IPS-11a (cell line): ENCODE data around the gene TANGO2.

Source experiments
- H3K4me3 ChIP-seq: one replicate; pipeline ENCODE4 v1.5.1; 2013; ENCODE audit warnings: low read depth, low read length, control low read depth

TANGO2 gene

DNA sequence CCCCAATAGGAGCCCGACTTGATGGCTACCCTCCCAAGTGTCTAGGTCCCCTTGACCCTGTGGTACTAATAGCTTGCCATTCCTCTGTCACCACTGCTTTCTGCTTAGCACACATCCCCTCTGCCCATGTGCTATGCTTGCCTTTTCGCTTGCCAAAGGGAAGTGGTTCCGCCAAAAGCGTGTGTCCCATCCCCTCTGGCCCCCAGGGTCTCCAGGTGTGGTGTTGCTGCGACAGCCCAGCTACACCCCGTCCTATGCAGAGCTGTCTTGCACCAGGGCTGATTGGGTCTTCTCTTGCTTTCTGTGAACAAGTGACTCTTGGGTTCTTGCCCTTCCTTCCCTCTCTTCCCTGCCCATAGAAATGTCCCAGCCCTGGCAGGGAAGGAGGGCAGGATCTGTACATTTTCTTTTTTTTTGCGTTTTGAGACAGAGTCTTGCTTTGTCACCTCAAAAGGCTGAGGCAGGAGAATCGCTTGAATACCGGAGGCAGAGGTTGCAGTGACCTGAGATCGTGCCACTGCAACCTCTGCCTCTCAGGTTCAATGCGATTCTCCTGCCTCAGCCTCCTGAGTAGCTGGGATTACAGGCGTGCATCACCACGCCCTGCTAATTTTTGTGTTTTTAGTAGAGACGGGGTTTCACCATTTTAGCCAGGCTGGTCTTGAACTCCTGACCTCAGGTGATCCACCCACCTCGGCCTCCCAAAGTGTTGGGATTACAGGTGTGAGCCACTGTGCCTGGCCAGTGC lies 3.9 kb downstream of the TANGO2 start:
- H3K4me3 ChIP-seq = no peak overlapping the region

DNA sequence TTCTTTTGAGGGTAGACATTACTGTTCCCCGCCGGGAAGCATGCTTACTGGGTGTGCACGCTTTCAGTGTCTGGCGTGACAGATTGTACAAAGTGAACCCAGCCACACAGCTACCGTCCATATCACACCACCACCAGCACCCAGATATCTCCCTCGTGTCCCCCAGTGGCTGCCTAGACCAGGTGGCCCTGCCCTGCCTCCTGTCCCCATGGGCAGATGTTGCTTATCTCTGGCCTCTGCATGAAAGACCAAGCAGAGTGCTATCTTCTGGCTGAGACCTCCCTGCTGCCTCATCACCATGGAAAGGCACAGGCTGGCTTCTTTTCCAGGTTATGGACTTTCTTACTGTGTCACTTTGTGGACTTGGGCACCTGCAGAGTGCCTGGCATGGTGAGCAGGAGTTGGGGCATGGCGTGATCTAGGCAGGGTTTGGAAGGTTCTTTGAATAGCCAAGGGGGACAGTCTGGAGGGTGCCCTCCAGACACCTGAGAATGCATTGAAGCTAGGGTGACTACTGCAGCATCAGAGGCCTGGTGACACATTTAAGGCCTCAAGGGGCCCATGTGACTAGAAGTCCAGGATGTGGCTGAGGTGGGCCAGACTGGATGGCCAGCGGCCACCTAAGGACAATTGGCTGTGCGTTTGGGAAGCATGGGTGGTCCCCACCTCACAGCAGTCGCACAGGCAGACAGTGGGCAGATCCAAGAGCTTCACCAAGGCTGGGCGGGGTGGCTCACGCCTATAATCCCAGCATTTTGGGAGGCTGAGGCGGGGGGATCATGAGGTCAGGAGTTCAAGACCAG lies 4.7 kb downstream of the TANGO2 start:
- H3K4me3 ChIP-seq = no peak overlapping the region

DNA sequence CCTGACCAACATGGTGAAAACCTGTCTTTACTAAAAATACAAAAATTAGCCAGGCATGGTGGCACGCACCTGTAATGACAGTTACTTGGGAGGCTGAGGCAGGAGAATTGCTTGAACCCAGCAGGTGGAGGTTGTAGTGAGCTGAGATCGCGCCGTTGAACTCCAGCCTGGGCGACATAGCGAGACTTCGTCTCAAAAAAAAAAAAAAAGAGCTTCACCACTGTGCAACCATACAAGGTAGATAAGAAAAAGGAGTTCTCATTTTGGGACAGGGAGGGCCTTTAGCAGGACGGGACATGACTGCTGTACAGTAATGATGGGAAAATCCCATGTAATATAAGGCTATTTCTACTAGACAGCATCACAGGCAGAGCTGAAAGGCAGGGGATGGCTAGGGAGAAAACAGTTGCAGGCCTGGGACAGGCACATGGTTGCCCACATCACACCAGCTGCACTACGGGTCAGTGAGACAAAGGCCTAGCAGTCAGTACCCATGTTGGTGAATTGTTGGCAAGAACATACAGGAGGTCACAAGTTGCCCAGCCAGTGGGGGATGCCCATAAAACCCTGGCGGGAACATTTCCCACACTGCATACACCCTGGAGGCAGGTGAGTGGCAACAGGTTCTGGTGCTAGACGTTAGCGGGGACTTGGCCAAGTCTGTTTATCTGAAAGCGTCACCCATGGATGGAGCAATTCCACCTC lies 5.4 kb downstream of the TANGO2 start:
- H3K4me3 ChIP-seq = no peak overlapping the region

GRCh38 chr22:20026996-20027601 lies 6.2 kb downstream of the TANGO2 start:
- no peak overlapping the region for H3K4me3 ChIP-seq

DNA sequence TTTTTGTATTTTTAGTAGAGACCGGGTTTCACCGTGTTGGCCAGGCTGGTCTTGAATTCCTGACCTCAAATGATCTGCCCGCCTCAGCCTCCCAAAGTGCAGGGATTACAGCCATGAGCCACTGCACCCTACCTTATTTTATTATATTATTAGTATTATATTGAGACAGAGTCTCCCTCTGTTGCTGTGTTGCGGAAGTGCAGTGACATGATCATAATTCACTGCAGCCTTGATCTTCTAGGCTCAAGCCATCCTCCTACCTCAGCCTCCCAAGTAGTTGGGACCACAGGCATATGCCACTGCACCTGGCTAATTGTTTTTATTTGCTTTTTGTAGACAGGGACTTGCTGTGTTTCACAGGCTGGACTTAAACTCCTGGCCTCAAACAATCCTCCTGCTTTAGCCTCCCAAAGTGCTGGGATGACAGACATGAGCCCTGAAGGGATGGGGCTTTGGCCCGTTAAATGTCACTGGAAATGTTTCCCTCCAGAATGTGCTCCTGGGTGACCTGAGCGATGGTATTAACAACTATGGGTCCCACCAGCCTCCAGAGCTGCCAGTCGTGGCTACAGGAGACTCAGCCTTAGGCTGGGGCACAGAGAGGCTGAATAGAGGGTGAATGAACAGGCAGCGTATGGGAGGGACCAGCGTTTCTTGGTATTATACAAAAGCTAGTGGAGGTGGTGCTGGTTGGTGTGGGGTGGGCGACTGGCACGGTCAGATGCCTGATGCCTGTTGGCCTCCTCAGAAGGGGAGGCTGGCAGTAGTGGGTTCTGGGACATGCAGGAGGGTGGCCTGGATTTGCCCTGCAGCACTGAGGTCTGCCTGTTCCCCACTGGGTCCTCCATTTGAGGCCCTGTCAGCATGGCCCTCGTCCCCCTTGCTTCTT lies 7.3 kb downstream of the TANGO2 start:
- no peak overlapping the region for H3K4me3 ChIP-seq

- H3K4me3 ChIP-seq = no peak overlapping the region
Observed at GRCh38 chr22:20028855-20029549, 8.1 kb downstream of the TANGO2 start.

GRCh38 chr22:20029550-20030225 lies 8.8 kb downstream of the TANGO2 start:
- no peak overlapping the region for H3K4me3 ChIP-seq

DNA sequence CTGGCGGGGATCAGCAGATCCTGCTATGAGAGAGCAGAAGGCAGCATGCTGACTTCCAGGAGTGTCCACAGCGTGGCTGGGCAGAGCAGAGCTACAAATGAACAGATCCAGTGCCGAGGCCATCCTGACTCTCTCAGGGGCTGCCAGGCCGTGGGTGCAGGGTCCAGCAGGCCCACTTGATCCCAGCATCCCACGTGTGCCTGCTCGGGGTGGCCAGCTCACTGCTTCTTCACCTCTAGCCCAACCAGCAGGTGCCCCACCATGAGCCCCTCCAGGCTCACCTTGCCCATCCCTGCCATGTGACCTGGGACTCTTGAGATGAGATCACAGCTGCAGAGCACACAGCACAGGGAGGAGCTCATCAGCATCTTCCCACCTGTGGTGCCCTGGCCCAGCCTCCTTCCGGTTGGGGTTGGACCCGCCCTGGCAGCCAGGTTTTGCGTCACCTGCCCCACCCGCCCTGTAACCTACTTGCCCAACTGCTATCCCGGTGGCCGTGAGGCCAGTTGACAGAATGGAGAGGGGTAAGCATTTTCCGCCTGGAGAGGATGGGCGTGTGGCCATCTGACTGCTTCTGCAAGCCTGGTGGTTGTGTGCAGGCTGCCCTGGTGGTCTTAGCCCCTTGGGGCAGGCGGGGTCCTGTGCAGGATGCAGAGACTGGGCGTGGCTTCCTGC lies 11.0 kb downstream of the TANGO2 start:
- H3K4me3 ChIP-seq = no peak overlapping the region

- H3K4me3 ChIP-seq = no peak overlapping the region
Observed at GRCh38 chr22:20032407-20032991, 11.6 kb downstream of the TANGO2 start.

DNA sequence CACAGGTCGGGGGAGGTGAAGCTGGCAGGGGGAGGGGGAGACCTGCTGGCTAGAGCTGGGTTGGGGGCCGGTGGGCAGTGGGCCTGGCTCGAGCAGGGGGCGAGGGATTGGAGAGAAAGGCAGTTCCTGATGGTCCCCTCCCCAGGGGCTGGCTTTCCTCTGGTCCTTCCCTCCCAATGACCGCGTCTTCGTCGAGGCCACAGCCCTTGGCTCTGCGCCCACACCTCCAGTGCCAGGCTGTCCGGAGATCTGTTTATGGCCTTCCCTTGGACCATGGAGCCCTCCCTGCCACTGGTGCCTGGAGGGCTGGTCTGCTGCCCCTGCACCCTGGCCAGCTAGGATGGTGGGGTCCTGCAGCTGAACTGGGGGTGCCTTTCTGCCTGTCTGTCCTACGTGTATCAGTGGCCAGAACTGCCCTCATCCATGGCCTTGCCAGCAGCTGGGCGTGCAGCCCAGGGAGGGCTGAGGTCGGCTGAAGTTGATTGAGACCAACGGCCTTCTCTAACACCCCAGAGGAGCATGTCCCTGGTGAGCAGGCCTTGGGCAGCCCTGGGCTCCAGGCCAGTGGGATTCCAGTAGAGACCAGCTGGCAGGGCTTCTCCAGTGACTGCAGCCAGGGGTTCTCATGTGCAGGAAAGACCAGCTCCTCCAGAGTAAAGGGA lies 12.3 kb downstream of the TANGO2 start:
- no peak overlapping the region for H3K4me3 ChIP-seq

DNA sequence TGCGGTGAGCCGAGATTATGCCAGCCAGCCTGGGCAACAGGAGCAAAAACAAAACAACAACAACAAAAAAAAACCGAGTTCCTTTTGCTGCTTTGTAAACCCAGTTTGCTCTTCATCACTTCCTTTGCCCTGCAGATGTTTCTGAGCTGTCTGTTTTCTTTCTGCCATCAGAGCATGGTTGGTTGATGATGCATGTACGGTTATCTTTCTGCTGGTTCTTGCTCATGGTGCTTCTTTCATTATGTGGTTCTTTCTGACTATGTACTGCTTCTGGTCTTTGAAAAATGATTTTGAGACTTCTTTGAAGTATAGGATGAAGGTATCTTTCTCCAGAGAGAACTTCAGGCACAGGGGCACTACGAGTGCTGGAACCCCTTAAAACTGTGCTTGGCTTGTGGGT lies 13.2 kb downstream of the TANGO2 start:
- H3K4me3 ChIP-seq = no peak overlapping the region

DNA sequence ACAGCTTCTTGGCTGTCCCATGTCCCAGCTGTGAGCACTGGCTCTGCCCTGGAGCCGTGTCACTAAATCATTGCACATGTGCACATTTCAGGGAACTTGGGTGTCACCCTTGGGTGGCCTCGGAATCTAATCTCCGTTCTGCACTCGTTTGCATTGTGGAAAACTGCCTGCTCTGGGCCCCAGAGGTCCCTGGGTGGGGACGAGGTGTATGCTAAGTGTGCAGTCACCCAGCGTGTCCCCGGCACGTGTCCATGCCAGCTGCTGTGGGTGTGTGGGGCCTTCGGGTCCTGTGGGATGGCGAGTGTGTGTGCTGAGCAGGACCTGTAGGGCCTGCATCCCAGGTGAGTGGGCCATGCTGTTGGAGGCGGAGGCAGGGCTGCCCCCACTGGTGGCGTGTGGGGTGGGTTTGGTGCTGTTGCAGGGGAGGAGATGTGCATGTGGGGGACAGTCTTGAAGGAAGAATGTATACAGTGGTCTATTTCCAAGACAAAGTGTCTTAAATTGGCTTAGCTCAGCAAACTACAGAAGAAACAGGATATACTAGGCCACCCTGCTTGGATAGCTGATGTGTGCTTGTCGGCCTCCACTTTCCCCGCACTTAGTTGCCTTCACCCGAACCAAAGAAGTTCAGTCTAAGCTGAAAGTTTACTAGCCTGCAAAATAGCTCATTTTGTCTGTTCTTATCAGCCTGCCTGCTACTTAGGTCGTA lies 14.6 kb downstream of the TANGO2 start:
- H3K4me3 ChIP-seq = no peak overlapping the region

DNA sequence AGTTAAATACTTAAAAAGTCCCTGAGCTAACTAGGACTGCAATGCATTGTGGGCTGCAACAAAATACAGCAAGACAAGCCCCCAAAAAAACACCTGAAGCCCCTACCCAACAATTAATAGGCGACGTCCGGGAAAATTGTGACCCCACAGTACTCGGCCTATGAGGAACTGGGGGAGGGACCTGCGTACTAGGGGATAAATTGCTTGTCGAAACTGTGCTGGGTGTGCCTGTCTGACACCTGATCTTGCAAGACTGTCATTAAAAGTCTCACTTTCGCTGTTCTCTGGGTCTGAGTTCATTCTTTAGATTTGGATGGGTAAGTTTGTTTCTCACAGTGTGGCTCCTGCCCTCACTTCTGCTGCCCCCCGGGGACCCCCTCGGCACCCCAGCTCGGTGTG lies 15.2 kb downstream of the TANGO2 start:
- no peak overlapping the region for H3K4me3 ChIP-seq

DNA sequence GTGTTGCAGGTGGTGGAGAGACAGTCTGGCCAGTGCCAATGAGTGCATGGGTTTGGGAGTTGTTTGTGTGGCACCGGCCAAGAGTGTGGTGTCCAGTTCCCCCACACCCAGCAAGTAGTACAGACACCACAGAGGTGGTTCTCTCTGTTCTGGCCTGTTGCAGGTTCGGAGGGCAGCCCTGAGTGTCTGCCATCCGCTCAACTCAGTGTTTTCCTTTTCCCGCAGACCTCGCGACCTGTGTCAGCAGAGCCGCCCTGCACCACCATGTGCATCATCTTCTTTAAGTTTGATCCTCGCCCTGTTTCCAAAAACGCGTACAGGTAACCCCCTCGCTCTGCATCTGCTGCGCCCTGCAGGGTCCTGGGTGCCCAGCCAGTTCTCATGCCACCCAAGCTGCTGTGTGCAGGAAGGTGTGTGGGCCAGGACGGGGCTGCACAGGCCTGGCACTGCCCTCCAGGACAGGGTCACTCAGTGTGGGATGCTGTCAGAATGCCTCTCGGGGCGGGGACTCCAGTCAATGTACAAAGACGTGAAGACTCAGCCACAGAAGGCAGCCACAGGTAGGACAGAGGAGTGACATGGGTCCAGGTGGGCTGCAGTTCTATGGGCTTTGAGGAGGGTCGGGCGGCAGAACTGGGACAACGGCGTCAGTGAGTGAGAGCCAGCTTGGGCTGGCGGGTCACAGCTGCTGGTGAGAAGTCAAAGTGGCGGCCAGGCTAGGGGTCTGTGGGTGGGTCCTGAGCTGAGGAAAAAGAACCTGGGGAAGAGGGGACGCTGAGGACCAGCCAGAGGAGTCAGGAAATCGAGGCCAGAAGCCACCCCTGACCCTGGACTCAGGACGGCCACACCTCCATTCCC lies 15.9 kb downstream of the TANGO2 start:
- H3K4me3 ChIP-seq = no peak overlapping the region

- no peak overlapping the region for H3K4me3 ChIP-seq
Observed at GRCh38 chr22:20037419-20037818, 16.5 kb downstream of the TANGO2 start.

DNA sequence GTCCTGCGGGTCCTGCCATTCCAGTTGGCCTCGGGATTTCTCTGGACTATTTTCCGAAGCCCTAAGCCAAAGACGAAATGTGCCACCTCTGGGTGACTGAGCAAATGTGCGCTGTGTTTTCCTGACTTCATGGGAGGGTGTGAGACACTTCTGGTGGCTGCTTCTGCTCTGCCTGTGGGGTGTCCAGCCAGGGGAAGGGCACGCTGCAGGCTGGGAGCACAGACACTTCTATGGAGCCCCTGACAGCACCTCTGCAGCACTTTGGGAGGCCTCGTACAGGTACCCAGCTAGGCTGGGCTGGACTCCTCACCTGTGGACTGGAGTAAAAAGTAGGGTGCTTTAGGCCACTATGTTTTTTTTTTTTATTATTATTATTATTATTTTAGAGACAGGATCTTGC lies 17.7 kb downstream of the TANGO2 start:
- H3K4me3 ChIP-seq = no peak overlapping the region
